NCI-H510A (cell line): ENCODE results near the gene COL6A6.

Experiments
- DNase-seq: peaks from one replicate; lab custom pipeline; 2025; lab: John Stamatoyannopoulos, UW

The COL6A6 gene, protein sequence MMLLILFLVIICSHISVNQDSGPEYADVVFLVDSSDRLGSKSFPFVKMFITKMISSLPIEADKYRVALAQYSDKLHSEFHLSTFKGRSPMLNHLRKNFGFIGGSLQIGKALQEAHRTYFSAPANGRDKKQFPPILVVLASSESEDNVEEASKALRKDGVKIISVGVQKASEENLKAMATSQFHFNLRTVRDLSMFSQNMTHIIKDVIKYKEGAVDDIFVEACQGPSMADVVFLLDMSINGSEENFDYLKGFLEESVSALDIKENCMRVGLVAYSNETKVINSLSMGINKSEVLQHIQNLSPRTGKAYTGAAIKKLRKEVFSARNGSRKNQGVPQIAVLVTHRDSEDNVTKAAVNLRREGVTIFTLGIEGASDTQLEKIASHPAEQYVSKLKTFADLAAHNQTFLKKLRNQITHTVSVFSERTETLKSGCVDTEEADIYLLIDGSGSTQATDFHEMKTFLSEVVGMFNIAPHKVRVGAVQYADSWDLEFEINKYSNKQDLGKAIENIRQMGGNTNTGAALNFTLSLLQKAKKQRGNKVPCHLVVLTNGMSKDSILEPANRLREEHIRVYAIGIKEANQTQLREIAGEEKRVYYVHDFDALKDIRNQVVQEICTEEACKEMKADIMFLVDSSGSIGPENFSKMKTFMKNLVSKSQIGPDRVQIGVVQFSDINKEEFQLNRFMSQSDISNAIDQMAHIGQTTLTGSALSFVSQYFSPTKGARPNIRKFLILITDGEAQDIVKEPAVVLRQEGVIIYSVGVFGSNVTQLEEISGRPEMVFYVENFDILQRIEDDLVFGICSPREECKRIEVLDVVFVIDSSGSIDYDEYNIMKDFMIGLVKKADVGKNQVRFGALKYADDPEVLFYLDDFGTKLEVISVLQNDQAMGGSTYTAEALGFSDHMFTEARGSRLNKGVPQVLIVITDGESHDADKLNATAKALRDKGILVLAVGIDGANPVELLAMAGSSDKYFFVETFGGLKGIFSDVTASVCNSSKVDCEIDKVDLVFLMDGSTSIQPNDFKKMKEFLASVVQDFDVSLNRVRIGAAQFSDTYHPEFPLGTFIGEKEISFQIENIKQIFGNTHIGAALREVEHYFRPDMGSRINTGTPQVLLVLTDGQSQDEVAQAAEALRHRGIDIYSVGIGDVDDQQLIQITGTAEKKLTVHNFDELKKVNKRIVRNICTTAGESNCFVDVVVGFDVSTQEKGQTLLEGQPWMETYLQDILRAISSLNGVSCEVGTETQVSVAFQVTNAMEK (N-terminal part only)

GRCh38 chr3:130516645-130517512, at the start of gene COL6A6:
COL6A6 (plus strand) TSS chr3:130517177; CDS start chr3:130560365, 43,188 bp downstream.
- DNase-seq = no peak

- DNase-seq = no peak
Observed at GRCh38 chr3:130468311-130468710, 48.7 kb upstream of the COL6A6 start.

DNA sequence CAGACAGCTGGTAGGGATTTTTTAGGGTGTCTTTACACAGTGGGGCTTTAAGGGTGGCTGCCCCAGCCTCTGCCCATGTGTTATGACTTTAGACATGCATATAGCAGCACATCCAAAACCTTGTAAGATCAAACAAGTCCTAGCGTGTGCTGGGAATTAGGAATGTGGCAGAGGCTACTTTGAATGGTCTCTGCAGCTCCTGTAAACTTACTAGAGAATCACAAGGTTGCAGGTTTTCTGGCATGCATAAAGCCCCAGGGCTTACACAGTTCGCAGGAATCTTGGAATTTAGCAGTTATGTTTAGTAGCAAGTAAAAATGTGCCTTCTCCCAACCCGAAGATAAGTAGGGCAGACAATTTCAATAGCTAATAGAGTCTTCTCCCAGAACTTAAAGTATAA, 46.9 kb upstream of the COL6A6 start:
- no peak for DNase-seq

DNA sequence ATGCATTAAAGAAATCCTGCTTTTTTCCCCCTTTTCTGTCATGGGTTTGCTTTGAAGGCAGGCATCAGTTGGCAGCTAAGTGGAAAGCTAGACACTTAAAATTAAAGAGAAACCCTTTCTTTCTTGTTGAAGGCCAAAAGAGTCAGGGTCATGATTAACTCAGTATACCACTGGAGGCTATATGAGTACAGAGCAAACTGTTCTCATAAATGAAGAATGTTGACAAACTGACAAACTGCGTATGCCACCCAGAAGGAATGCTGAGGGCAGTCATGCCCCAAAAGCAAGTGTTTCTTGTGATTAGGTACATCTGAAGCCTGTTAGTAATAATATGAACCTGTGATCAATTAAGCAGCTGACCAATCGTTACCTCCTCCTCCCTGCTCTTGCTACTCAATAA, 43.6 kb upstream of the COL6A6 start:
- no peak for DNase-seq

DNA sequence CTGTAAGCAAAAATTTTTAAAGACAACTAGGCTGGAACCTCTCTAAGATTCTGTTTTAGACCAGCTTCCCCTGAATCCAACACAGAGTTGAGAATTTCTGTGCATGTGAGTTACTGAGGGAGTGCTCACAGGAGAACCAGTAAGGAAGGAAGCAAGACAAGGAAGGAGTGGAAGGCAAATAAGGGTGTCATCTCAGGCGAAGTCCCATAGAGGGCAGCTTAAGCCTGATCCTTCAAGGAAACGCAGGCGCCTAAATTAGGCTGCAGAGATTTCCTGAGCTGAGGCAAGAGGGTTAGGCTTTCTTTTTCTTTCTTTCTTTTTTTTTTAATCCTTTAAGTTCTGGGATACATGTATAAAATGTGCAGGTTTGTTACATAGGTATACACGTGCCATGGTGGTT, 36.2 kb upstream of the COL6A6 start:
- DNase-seq = no peak

GRCh38 chr3:130488288-130488687, 28.7 kb upstream of the COL6A6 start:
- DNase-seq = no peak

- no peak for DNase-seq
Observed at GRCh38 chr3:130488769-130489450, 28.1 kb upstream of the COL6A6 start.

- DNase-seq = no peak
Observed at GRCh38 chr3:130490241-130490640, 26.7 kb upstream of the COL6A6 start.

GRCh38 chr3:130491431-130491830, 25.5 kb upstream of the COL6A6 start:
- DNase-seq = no peak

- DNase-seq = no peak
Observed at GRCh38 chr3:130504701-130505100, 12.3 kb upstream of the COL6A6 start.

DNA sequence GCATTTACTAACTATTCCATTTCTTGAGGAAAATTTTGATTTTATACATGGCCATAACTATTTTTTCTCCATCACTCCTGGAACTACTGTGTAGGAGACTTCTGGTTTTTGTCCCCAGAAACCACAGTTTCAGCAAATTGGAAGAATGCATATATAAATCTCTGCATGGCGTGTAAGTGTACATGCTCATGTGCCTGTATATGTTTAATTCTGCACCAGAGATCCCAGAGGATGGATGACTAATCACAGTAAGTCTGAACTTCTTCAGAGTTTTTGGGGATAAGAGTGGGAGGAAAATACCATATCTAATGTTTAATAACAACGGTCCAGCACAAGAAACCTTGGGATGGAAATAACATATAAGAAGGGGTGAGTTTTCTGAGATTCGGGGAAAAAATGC, 10.9 kb upstream of the COL6A6 start:
- no peak for DNase-seq

- no peak for DNase-seq
Observed at GRCh38 chr3:130507746-130508145, 9.2 kb upstream of the COL6A6 start.

GRCh38 chr3:130509008-130509407, 8.0 kb upstream of the COL6A6 start:
- DNase-seq = no peak

DNA sequence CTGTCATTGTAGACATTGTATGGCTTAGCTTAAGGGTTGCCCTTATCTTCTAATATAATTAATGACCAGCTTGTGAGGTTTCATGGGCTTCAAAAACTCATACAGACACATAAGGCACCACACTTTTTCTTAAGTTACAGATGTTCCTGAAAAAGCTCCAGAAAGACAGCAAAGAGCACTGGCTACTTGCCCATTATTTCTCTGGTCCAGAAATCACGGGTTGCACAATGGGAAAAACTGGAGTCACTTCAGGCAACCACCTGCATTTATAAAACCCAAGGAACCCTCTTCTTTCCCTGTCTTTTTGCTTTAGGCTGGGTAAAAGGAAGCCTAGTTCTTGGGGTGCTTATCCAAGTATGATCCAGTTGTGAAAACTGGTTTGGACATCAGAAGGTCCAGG, 2.3 kb upstream of the COL6A6 start:
- DNase-seq = no peak

DNA sequence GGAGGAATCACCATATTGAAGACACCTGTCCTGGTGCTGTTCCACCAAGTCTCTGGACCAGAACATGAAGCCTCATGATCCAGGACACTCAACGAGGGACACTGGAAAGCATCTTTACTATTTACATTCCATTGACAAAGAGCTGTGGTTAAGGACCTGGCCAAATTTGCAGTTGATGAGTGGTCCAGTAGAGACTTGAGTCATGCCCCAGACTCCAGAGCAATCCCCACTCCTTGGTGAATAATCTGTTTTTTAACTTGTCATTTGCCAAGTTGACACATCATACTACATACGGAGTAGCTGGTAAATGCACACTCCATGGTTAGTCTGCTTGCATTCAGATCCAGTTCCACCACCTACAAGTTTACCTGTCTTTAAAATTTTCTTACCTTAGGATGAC, 1.2 kb upstream of the COL6A6 start:
- DNase-seq = no peak

DNA sequence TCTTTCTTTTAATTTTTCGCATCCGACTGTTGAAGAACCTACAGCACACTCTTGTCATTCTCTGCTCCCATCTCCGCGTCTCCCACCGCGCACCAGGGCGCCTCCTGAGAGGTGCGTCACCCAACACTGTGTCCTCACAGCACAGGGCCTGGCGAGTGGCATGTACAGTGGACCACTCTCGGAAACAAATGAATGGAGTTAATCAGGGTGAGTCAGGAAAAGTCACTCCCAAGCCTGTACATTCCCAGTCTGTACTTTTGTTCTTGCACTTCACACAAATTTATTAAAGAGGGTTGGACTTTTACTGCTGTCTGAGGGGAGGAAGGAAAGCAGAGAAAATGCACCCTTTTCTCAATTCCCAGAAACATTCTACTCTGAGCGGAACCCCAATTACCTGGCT, 625 bp downstream of the COL6A6 start:
- DNase-seq = no peak

- no peak for DNase-seq
Observed at GRCh38 chr3:130519754-130520153, 2.8 kb downstream of the COL6A6 start.

GRCh38 chr3:130522399-130522798, 5.4 kb downstream of the COL6A6 start:
- no peak for DNase-seq

DNA sequence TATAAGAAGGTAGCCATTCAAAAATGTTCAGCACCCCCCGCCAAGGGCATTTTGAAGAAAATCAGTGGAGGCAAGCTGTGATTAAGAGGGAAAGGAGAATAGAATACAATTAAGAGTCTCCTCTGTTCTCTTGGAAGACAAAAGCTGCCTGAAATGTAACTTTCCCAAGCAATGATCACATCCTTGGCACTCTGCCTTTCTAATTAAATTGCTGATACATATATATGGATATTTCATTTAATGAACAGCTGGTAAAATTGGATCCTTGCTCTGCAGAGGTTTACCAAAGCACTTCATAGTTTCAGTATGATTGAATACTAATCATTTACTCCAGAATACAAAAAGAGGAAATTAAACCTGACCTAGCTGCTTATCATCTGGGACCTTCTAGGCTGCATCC, 10.4 kb downstream of the COL6A6 start:
- no peak for DNase-seq

DNA sequence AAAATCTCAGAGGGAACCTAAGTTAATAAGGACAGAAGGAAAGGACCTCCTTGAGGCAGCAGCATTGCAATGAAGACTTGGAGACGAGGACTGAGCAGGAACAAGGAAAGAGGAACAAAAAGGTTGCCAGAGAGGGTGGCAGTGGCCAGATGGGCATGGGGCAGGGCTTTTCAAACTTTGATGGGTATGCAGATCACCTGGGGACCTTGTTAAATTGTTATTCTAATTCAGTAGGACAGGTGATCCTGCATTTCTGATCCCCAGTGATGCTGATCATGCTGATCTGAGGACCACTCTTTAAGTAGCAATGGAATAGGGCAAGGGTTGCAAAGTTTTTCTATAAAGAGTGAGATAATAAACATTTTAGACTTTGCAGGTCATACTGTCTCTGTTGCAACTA, 11.1 kb downstream of the COL6A6 start:
- DNase-seq = no peak
